ENCODE measurements around the gene C1QTNF4.
"Not testable (repeated sequence)": the region's sequence is repeated elsewhere in the genome, so short reads cannot be mapped to it uniquely, and the experiment has no call there.

Gene C1QTNF4

DNA sequence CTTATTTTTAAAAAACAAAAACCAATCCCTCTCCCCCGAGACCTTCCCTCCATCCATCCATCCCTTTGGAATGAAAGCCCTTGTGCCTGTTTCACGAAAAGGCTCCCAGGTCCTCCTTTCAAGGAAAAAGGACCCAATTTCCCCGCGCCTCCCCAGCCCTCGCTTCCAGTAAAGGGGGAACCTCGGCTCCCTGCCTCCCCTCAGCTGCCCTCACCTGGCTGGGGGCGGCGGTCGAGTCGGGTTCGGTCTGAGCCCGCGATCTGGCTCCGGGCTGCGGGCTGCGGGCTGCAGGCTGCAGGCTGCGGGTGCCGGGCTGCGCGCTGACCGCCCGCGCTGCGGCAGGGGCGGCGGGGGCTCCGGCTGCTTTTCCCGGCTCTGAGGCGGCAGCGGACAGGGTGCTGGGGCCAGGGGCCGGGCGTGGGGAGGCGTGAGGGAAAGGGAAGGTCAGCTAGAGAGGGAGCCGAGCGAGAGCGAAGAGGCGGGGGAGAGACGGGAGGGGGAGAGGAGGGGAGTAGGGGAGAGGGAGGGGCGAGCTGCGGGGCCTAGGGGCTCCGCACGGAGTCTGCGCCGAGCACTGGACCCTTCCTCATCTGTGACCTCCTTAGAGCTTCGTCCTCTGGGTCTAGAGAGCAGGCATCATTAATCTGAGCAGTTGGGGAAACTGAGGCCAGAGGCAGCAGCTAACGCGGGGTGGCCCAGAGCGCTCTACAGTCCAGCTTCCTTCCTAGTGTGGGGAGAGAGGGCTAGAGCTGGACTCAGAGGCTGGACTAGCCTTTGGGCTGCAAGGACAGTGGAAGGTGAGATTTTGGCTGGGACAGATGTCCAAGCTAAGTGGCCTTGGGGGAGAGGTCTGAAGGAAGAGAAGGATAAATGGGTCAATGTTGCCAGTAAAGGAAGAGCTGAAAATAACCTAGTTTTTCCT, at the start of gene C1QTNF4:
C1QTNF4 (minus strand) TSS at position 478 of the 922 bp plus-strand sequence. CDS start 3,601 bp downstream, outside the sequence.
- no peak for DNase-seq

DNA sequence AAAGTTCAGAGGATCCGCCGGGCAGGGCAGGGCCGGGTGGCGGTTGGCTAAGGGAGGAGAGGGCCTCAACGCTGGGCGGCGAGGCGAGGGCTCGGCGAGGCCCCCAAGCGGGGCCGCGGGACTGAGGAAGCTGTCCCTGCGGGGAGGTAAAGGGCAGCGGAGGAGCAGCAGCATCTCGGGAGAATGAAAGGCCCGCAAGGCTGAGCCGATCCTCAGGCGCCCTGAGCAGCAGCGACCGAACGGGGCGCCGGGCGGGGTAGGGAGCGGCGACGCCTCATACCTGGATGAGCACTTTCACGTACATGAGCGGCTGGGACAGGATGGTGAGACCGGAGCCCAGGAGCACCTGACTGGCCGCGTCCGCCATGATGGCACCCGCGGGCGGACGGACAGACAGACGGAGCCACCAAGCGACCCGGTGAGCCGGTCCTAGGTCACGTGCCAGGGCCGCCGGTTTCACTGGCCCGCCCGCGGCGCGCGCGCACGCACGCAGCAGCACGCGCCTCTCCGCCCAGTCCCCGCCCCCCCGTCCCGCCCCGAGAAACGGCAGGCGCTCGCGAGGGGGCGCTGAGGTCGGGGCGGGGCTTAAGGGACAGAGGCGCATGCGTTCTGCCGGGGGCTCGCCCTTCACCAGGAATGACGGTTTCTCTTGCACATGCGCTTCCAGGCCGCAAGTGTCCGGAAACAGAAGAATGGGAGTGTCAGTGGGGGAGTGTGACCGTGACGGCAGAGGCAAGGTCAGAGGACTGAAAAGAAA, 48.1 kb upstream of the C1QTNF4 start, which contains the start of gene MTCH2:
MTCH2 (minus strand) TSS at position 461 of the 757 bp plus-strand sequence; CDS start at position 367, 94 bp downstream.
- peak; percentile 91 for DNase-seq

DNA sequence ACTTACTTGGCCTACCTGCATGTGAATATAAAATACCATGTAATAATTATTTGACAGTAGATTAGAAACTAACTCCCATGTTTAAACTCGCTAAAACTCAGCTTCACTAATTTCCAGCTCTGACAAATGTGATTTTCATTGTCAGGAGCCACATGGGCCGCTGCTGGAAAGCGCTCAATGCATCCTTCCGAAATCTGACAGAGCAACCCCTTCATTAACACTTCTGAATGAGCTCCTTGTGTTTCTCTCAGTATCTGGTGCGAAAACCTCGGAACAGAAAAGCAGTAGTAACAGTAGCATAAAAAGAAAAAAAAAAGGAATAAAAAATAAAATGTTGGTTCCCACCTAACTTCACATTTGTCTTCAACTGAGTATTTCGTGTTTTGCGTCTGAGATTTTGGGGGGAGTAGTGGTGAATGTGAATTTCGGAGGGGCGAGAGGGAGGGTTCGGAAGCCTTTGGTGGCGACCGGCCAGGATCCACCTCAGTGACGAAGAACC, 47.4 kb upstream of the C1QTNF4 start:
- no peak for DNase-seq

GRCh38 chr11:47640506-47640905, 46.3 kb upstream of the C1QTNF4 start:
- DNase-seq = not testable (repeated sequence)

DNA sequence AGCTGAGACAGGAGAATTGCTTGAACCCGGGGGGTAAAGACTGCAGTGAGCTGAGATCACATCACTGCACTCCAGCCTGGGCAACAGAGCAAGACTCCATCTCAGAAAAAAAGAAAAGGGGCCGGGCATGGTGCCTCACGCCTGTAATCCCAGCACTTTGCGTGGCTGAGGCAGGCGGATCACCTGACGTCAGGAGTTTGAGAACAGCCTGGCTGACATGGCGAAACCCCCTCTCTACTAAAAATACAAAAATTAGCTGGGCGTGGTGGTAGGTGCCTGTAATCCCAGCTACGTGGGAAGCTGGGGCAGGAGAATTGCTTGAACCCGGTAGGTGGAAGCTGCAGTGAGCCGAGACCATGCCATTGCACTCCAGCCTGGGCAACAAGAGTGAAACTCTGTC, 42.1 kb upstream of the C1QTNF4 start:
- not testable (repeated sequence) for DNase-seq

DNA sequence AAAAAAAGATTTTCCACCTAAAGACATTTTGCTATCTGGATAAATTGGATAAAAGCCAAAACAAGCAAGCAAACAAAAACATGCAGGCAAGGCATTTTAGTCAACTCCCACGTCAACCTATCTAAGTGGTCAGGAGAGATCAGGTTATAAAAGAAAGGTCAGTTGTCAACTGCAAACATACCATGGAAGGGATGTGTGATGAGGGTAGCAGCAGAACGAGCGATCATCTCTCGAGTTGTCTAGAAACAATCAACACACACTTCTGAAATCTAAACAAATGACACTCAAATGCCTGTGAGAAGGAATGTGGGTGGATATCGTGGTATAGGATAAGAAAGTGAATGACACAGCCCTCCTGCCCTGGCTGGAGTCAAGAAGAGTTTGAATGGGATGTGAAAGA, 37.3 kb upstream of the C1QTNF4 start:
- DNase-seq = no peak

DNA sequence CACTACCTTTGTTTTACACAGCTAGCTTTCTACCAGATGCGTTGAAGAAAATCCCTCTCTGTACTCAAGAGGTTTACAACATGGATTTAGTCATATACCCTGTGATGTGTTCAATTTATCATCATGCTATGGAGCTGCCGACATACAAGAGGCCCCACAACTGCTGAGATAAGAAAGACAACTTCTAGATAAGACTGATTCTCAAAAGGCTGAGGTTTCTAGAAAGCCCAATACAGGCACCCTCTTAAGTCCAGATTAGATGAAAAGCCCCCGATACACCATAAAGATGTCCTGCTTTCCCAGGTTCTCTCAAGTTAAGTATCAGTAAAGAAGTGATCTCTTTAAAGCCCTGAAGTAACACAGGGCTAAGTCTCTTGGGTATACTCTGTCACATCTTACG, 33.8 kb upstream of the C1QTNF4 start:
- no peak for DNase-seq

DNA sequence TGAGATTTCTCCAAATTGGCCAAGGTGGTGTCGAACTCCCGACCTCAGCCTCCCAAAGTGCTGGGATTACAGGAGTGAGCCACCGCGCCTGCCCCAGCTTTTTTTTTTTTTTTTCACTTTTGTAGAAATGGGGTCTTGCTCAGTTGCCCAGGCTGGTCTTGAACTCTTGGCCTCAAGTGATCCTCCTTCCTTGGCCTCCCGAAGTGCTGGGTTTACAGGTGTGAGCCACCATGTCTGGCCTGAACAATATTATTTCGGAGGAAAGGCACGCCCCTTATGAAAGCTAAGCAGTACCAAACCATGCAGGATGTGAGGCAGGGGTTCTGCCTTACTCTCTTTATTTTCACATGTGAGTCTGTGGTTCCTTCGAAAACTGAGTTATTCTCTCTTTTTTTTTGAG, 32.0 kb upstream of the C1QTNF4 start:
- no peak for DNase-seq

DNA sequence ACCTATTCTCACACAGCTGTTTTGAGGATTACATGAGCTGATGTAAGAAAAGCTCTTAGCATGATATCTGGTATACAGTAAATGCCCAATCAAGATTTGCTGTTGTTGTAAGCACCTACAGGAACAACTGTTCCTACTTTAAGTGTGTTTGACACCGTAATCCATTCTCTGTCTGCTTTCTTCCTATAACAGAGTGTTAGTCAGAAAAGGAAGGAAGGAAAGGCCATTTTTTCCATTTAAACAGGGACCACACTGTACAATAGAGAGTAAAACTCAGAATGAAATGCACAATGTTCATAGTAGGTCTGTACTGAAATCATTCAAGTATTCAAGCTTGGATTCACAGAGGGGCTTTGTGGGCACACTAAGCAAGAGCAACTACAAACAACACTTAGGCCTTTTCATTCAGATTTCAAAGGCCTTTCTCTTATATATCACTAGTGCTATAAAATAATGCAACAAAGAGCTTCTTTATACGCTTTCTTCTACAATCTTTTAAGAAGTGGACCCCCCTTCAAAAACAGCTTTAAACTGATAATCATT, 26.7 kb upstream of the C1QTNF4 start:
- DNase-seq = no peak

DNA sequence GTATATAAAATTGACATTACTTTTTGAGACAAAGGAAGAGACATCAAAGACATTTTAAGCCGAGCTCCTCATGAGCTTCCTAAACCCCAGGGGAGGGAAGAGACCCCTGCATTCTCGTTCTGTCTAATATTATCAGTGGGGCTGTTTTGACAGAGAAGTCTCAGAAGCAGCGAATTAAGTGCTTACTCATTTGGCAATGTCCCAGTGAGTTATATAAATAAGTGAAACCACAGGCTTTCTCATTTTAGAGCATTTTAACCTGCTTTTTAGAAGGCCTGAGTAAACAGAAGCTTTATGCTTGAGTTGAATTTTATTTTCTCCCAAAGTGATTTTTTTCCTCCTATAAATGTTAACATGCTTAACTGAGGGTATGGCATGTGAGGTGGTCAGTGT, 23.2 kb upstream of the C1QTNF4 start:
- DNase-seq = no peak

DNA sequence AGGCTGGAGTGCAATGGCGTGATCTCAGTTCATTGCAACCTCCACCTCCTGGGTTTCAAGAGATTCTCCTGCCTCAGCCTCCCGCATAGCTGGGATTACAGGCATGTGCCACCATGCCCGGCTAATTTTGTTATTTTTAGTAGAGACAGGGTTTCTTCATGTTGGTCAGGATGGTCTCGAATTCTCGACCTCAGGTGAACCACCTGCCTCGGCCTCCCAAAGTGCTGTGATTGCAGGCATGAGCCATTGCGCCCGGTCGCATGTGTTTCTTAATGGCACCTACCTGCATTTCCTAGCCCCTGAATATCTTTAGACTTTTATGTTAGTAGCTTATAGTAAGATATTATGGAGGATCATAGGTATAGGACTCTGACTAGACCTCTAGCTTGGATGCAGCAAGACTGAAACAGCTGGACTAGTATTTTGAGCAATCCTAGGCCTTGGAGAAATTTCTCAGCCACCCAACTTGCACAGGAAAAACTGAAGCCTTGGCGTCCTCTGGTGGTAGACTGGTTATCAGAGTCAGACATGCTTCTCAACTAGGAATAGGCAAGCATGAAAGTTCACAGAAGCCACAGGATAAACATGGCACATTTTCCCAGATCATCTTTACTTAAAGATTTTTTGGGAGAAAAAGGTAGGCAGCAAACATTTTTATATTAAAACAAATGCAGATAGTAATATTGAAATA, 22.7 kb upstream of the C1QTNF4 start:
- no peak for DNase-seq

DNA sequence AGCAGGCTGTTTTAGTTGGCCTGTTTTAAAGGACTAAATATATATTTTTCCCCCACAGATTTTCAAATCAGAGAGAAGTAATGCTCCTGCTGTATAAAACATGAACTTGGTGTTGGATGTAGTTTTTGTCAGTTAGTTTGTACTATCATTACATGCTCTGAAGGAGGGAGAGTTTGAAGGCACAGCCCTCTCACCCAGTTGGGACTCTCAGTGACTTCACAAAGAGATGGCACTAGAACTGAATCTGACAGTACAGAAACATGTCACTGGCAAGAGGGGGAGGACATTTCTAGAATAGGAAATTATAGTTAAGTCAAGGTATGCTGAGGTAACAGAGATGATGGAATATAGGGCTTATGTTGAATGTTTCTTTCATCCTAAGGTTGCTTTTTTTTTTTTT, 21.0 kb upstream of the C1QTNF4 start:
- no peak for DNase-seq

- DNase-seq = no peak
Measured at GRCh38 chr11:47611348-47611794, 17.2 kb upstream of the C1QTNF4 start.

- DNase-seq = no peak
Measured at GRCh38 chr11:47609675-47610074, 15.5 kb upstream of the C1QTNF4 start.

GRCh38 chr11:47607380-47607779, 13.2 kb upstream of the C1QTNF4 start:
- no peak for DNase-seq

DNA sequence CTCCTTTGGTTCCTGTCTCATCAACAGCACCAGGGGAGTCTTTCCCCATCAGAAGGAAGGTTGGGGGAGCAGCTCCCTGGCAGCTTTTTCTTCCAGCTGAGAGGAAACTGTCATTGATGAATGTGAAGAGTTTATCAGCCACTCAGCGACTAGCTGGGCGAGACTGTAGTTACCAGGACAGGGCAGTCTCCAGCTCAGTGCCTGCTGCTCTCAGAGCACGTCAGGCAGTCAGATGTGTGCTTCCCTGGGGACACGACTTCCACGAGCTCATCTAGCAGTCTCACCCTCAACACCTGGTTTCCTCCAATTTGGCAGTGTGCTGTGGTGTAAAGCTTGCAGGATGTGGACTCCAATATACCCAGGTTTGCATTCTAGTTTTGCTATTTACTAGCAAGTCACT, 12.5 kb upstream of the C1QTNF4 start:
- no peak for DNase-seq

DNA sequence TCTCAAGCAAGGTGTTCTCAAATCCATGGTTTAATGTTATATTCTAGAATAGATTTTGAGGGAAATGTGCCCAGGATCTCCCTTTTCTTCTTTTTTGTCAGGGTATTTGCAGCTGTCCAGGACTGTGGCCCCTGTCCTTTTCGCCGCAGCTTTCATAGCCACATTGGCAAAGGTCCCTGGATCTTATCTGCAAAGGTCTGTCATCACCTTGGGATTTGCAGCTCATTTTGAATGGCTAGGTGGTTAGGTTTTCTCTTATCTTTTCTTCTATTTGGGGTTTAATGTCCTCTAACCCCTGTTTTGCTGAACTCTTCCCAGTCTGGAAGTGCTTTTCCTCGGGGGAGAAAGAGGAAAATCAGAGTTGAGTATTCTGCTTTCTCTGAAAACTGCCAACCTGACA, 11.7 kb upstream of the C1QTNF4 start:
- DNase-seq = no peak

- no peak for DNase-seq
Measured at GRCh38 chr11:47603295-47603694, 9.1 kb upstream of the C1QTNF4 start.

DNA sequence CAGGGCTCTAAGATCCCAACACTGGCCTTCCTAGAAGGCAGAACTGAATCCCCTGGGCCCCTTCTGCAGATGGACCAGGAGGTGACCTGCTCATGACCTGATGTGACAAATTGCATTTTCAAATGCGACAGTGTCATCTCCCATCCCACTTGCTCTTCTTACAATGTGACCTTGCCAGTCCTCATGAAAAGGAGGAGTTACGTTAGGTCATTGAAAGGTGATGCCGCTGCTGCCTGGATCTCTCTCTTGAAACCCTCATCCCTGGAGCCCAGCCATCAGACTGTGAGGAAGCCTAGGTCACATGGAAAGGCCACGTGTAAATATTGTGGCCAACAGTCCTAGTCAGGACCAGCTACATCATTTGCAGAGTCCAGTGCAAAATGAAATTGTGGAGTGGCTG, 5.7 kb upstream of the C1QTNF4 start:
- DNase-seq = no peak

DNA sequence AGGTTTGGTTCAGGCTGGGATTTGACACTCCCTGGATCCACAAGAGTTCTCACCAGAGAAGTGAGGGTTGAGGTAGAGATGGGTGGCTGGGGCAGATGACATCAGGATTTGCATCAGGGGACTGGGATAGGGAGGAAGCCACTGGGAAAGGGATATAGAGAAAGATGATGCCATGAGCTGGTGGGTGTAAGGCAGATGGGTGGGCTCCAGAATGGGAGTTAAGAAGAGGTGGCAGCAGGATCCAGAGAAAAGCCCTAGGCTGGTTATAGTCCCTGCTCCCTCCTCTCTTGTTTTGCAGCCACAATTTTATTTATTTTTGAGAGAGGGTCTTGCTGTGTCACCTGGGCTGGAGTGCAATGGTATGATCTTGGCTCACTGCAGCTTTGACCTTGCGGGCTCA, 1.8 kb upstream of the C1QTNF4 start:
- DNase-seq = no peak

GRCh38 chr11:47595029-47595428, 818 bp upstream of the C1QTNF4 start:
- no peak for DNase-seq

GRCh38 chr11:47593492-47593933, 698 bp downstream of the C1QTNF4 start:
- no peak for DNase-seq

DNA sequence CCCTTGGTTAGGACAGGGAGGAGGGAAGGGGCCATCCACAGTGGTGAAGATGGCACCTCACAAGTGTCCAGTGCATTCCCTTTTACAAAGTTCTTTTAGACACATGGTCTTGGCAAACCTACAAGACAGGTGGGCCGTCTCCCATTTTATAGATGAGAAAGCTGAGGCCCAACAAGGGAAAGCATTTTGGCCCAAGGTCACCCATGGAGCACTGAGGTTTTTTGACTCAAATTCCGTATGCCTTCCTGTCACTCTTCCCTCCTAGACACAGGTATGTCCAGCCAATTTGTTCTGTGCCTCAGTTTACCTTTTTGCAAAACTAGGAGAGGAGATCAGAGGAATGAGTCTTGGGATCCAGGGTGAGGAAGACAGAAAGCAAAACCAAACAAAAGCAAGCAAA, 1.2 kb downstream of the C1QTNF4 start:
- no peak for DNase-seq

Data from NCI-H2081 treated with DMSO at 0.1 percent for 48 hours (cell line).